HepG2 (cell line): Measurements from ENCODE around the gene SMYD5. TPM values are rescaled to one million over a fixed set of nuclear protein-coding genes. Genes with fewer than 3 reads are reported as not detected.

Experiments used
- ATRX ChIP-seq: sonication (generic); formaldehyde crosslinking; IDR thresholded peaks from 2 replicates; pipeline ENCODE4 v1.4.0; 2020; ENCODE audit warnings: missing genetic modification reagents, borderline replicate concordance
- CENPX ChIP-seq: sonication (generic); formaldehyde crosslinking; IDR thresholded peaks from 2 replicates; pipeline ENCODE4 v1.9.0; 2021; ENCODE audit warnings: mild to moderate bottlenecking, missing genetic modification reagents, moderate library complexity
- HNF4G ChIP-seq, 2 experiments: sonication (generic) in 1 of 2; formaldehyde crosslinking in 1 of 2; IDR thresholded peaks; 2 replicates each; pipeline versions ENCODE4 v1.4.0 to v1.6.1; 2011 to 2020; ENCODE audit warnings: borderline replicate concordance in 2 of 2, low read depth in 2 of 2, mild to moderate bottlenecking in 2 of 2, low read length in 1 of 2, missing genetic modification reagents in 1 of 2, moderate library complexity in 1 of 2
- HNRNPLL ChIP-seq: fragments of 200-400 bp; formaldehyde crosslinking; IDR thresholded peaks from 2 replicates; pipeline ENCODE4 v1.6.1; 2017; ENCODE audit warnings: mild to moderate bottlenecking, low read depth, low read length; ENCODE audit not compliant: poor library complexity, severe bottlenecking
- KDM6A ChIP-seq: IDR thresholded peaks from 2 replicates; pipeline ENCODE4 v1.6.1; 2016; ENCODE audit warnings: low read depth
- SMAD1 ChIP-seq: sonication (generic); formaldehyde crosslinking; IDR thresholded peaks from 2 replicates; pipeline ENCODE4 v1.4.0; 2020; ENCODE audit warnings: missing genetic modification reagents, low read depth, mild to moderate bottlenecking, borderline replicate concordance
- SMC3 ChIP-seq: IDR thresholded peaks from 2 replicates; pipeline ENCODE4 v1.6.1; 2011; ENCODE audit warnings: low read length, improper control_type of control experiment
- SNRNP70 ChIP-seq: fragments of 200-400 bp; formaldehyde crosslinking; IDR thresholded peaks from 2 replicates; pipeline ENCODE4 v1.6.1; 2017; ENCODE audit warnings: mild to moderate bottlenecking, low read depth, low read length, moderate library complexity
- SRSF1 ChIP-seq: fragments of 200-400 bp; formaldehyde crosslinking; optimal IDR thresholded peaks from 2 replicates; pipeline ENCODE3; 2017; ENCODE audit warnings: mild to moderate bottlenecking, low read depth, low read length, moderate library complexity
- TAF15 ChIP-seq: fragments of 200-400 bp; formaldehyde crosslinking; IDR thresholded peaks from one replicate; pipeline ENCODE4 v1.6.1; 2018; ENCODE audit warnings: mild to moderate bottlenecking, low read depth, low read length; ENCODE audit not compliant: poor library complexity, severe bottlenecking
- TEAD2 ChIP-seq: sonication (generic); formaldehyde crosslinking; IDR thresholded peaks from 2 replicates; pipeline ENCODE4 v1.9.0; 2021; ENCODE audit warnings: missing genetic modification reagents
- ZKSCAN8 ChIP-seq: IDR thresholded peaks from 2 replicates; pipeline ENCODE4 v1.6.1; 2016; ENCODE audit warnings: borderline replicate concordance, missing genetic modification reagents, missing compliant biosample characterization
- ZNF224 ChIP-seq: sonication (generic); formaldehyde crosslinking; IDR thresholded peaks from 2 replicates; pipeline ENCODE4 v1.5.0; 2020; ENCODE audit warnings: mild to moderate bottlenecking, missing genetic modification reagents
- ZNF235 ChIP-seq: sonication (generic); formaldehyde crosslinking; IDR thresholded peaks from 2 replicates; pipeline ENCODE4 v1.8.1; 2023; ENCODE audit warnings: mild to moderate bottlenecking, missing genetic modification reagents, borderline replicate concordance
- ZNF264 ChIP-seq: sonication (generic); formaldehyde crosslinking; IDR thresholded peaks from 2 replicates; pipeline ENCODE4 v1.4.0; 2020; ENCODE audit warnings: missing genetic modification reagents
- ZNF570 ChIP-seq: sonication (generic); formaldehyde crosslinking; IDR thresholded peaks from 2 replicates; pipeline ENCODE4 v1.4.0; 2020; ENCODE audit warnings: mild to moderate bottlenecking, missing genetic modification reagents, borderline replicate concordance
- ZNF746 ChIP-seq: sonication (generic); formaldehyde crosslinking; IDR thresholded peaks from 2 replicates; pipeline ENCODE4 v1.8.0; 2022; ENCODE audit warnings: mild to moderate bottlenecking, missing genetic modification reagents
- ZNF780A ChIP-seq: sonication (generic); formaldehyde crosslinking; IDR thresholded peaks from 2 replicates; pipeline ENCODE4 v1.8.0; 2022; ENCODE audit warnings: mild to moderate bottlenecking, missing genetic modification reagents, moderate library complexity
- ZSCAN25 ChIP-seq: sonication (generic); formaldehyde crosslinking; IDR thresholded peaks from 2 replicates; pipeline ENCODE4 v1.8.0; 2022; ENCODE audit warnings: mild to moderate bottlenecking, missing genetic modification reagents
- polyA plus RNA-seq, 8 experiments: library from polyadenylated mRNA; depleted of rRNA in 3 of 8; stranded (reverse) in 7 of 8; unstranded in 1 of 8; fragments of >200 nt; fragmentation: Illumina TruSeq in 4 of 8; extraction: Trizol in 4 of 8; gene quantifications; 2 replicates each; pipeline versions ENCODE4 v1.2.1 to v1.2.3, GENCODE V29; 2011 to 2016; ENCODE audit warnings: low read depth in 4 of 8, missing spikeins in 1 of 8, mixed read lengths in 1 of 8; ENCODE audit not compliant: insufficient read depth in 1 of 8
- total RNA-seq, 5 experiments: library from RNA; depleted of rRNA; stranded (reverse); fragments of >200 nt; fragmentation: Illumina TruSeq; extraction: Trizol; gene quantifications; 2 replicates each; pipeline ENCODE4 v1.2.3, GENCODE V29; 2016; ENCODE audit warnings: low read depth in 1 of 5
- TF ChIP-seq, protein P1 (sequence below): sonication (generic); formaldehyde crosslinking; IDR thresholded peaks from 2 replicates; pipeline ENCODE4 v1.4.0; 2020; ENCODE audit warnings: mild to moderate bottlenecking, missing genetic modification reagents, borderline replicate concordance
- TF ChIP-seq, protein P2 (sequence below): sonication (generic); formaldehyde crosslinking; IDR thresholded peaks from 2 replicates; pipeline ENCODE4 v1.4.0; 2020; ENCODE audit warnings: mild to moderate bottlenecking, low read depth, missing genetic modification reagents
- TF ChIP-seq, protein P3 (sequence below): sonication (generic); formaldehyde crosslinking; IDR thresholded peaks from 2 replicates; pipeline ENCODE4 v1.8.0; 2022; ENCODE audit warnings: mild to moderate bottlenecking, missing genetic modification reagents, moderate library complexity

SMYD5 gene
- total and polyA plus RNA-seq, 2 of the 13 experiments (the other 11 are each of a cell fraction or from before 2014, with no cell fraction given) = 55.8 to 70.4 TPM

DNA sequence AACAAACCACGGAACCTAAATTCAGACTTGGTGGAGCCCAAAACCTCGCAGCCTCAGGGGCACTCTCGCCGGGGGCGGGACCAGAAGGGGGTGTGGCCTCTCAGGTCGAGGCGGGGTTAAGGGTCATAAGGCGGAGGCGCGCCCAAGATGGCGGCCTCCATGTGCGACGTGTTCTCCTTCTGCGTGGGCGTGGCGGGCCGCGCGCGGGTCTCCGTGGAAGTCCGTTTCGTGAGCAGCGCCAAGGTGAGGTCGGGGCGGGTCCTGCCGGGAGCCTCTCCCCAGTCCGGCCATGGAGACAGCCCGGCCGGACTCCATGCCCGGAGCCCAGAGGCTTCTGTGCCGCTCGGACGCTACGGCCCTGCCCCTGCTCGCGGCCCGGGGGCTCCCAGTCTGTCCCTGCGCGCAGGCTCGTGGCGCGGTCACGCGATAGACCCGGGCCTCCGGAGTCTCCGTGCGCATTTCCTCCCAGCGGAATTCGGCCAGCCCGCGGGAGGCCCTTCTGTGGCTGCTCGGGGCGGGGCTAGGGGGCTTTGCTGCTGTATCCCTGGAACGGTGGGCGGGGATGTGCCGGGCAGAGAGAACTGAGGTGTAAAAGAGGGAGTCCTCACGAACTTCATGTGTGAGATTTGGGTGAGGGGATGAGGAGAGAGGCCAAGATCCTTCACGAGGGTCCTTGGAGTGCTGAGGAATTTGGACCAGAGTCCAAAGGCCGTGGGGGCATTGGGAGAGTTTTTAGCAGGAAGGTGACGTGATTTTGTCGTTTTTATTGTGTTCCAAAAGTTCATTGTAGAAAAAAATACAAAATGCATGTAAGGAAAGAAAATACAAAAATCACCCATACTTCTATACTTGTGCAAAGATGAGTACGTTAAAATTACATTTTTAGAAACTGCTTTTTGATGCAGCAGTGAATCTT is at the start of gene SMYD5 (continued):
- TF ChIP-seq, protein P1, sequence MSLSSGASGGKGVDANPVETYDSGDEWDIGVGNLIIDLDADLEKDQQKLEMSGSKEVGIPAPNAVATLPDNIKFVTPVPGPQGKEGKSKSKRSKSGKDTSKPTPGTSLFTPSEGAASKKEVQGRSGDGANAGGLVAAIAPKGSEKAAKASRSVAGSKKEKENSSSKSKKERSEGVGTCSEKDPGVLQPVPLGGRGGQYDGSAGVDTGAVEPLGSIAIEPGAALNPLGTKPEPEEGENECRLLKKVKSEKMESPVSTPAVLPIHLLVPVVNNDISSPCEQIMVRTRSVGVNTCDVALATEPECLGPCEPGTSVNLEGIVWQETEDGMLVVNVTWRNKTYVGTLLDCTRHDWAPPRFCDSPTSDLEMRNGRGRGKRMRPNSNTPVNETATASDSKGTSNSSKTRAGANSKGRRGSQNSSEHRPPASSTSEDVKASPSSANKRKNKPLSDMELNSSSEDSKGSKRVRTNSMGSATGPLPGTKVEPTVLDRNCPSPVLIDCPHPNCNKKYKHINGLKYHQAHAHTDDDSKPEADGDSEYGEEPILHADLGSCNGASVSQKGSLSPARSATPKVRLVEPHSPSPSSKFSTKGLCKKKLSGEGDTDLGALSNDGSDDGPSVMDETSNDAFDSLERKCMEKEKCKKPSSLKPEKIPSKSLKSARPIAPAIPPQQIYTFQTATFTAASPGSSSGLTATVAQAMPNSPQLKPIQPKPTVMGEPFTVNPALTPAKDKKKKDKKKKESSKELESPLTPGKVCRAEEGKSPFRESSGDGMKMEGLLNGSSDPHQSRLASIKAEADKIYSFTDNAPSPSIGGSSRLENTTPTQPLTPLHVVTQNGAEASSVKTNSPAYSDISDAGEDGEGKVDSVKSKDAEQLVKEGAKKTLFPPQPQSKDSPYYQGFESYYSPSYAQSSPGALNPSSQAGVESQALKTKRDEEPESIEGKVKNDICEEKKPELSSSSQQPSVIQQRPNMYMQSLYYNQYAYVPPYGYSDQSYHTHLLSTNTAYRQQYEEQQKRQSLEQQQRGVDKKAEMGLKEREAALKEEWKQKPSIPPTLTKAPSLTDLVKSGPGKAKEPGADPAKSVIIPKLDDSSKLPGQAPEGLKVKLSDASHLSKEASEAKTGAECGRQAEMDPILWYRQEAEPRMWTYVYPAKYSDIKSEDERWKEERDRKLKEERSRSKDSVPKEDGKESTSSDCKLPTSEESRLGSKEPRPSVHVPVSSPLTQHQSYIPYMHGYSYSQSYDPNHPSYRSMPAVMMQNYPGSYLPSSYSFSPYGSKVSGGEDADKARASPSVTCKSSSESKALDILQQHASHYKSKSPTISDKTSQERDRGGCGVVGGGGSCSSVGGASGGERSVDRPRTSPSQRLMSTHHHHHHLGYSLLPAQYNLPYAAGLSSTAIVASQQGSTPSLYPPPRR = peak; percentile 60
- TF ChIP-seq ZNF780A = no peak
- no peak for TF ChIP-seq SNRNP70
- TF ChIP-seq HNRNPLL = peak; percentile 91
- no peak for TF ChIP-seq SMC3
- TF ChIP-seq ZNF264 = no peak
- no peak for TF ChIP-seq ZNF224 (CRISPR knock-in tag)
- peak; percentile 28 for TF ChIP-seq TAF15
- TF ChIP-seq TEAD2 (CRISPR knock-in tag) = no peak
- TF ChIP-seq, protein P2, sequence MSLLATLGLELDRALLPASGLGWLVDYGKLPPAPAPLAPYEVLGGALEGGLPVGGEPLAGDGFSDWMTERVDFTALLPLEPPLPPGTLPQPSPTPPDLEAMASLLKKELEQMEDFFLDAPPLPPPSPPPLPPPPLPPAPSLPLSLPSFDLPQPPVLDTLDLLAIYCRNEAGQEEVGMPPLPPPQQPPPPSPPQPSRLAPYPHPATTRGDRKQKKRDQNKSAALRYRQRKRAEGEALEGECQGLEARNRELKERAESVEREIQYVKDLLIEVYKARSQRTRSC (CRISPR knock-in tag) = 0 out of 2 replicates have a peak, but pooled peaks have one; percentile 37
- TF ChIP-seq CENPX (CRISPR knock-in tag) = no peak
- TF ChIP-seq ZNF570 (CRISPR knock-in tag) = no peak
- TF ChIP-seq SMAD1 (CRISPR knock-in tag) = no peak
- TF ChIP-seq SRSF1 = no peak
- TF ChIP-seq ZSCAN25 (CRISPR knock-in tag) = no peak
- TF ChIP-seq ATRX (CRISPR knock-in tag) = no peak
- no peak for TF ChIP-seq KDM6A (CRISPR knock-in tag)
- peak; percentile 80 for TF ChIP-seq ZNF235
- TF ChIP-seq, protein P3, sequence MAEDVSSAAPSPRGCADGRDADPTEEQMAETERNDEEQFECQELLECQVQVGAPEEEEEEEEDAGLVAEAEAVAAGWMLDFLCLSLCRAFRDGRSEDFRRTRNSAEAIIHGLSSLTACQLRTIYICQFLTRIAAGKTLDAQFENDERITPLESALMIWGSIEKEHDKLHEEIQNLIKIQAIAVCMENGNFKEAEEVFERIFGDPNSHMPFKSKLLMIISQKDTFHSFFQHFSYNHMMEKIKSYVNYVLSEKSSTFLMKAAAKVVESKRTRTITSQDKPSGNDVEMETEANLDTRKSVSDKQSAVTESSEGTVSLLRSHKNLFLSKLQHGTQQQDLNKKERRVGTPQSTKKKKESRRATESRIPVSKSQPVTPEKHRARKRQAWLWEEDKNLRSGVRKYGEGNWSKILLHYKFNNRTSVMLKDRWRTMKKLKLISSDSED (CRISPR knock-in tag) = peak; percentile 59; the same call in 1 of the 2 replicates
- TF ChIP-seq ZNF746 (CRISPR knock-in tag) = 0 out of 2 replicates have a peak, but pooled peaks have one; percentile 36
- TF ChIP-seq HNF4G (IDR thresholded peaks at IDR 0.05; ENCODE audit: borderline replicate concordance, low read depth, low read length) = peak; percentile 65
- peak; percentile 32; the same call in 1 of the 2 replicates for TF ChIP-seq HNF4G (CRISPR knock-in tag; IDR thresholded peaks at IDR 0.05; ENCODE audit: borderline replicate concordance, low read depth)
- no peak for TF ChIP-seq ZKSCAN8 (CRISPR knock-in tag)
